DMS53 (cell line): ENCODE data around the gene ZAP70.
A peak's percentile ranks its signal among the peaks of the same experiment; 100 is the strongest.

ENCODE experiments used
- DNase-seq: peaks from one replicate; lab custom pipeline; 2025; lab: John Stamatoyannopoulos, UW

ZAP70 gene

GRCh38 chr2:97717613-97717995 is 4.2 kb downstream of the ZAP70 start:
- no peak for DNase-seq

- DNase-seq, result no peak
Measured at GRCh38 chr2:97718051-97718882, 4.9 kb downstream of the ZAP70 start.

GRCh38 chr2:97718942-97719341 is 5.6 kb downstream of the ZAP70 start:
- no peak for DNase-seq

GRCh38 chr2:97719362-97720155 is 6.2 kb downstream of the ZAP70 start:
- no peak for DNase-seq

- no peak for DNase-seq
Measured at GRCh38 chr2:97720746-97721145, 7.4 kb downstream of the ZAP70 start.

- no peak for DNase-seq
Measured at GRCh38 chr2:97722227-97722626, 8.9 kb downstream of the ZAP70 start.

- DNase-seq, result no peak
Measured at GRCh38 chr2:97723156-97724072, 10.0 kb downstream of the ZAP70 start.

GRCh38 chr2:97724073-97724410 is 10.7 kb downstream of the ZAP70 start:
- DNase-seq, result no peak

GRCh38 chr2:97724501-97724900 is 11.1 kb downstream of the ZAP70 start:
- no peak for DNase-seq

GRCh38 chr2:97724946-97725688 is 11.7 kb downstream of the ZAP70 start:
- no peak for DNase-seq

- DNase-seq, result no peak
Measured at GRCh38 chr2:97726261-97727064, 13.1 kb downstream of the ZAP70 start.

- DNase-seq, result no peak
Measured at GRCh38 chr2:97727296-97727695, 13.9 kb downstream of the ZAP70 start.

GRCh38 chr2:97728091-97728731 is 14.8 kb downstream of the ZAP70 start:
- peak; percentile 76 for DNase-seq

- DNase-seq, result peak; percentile 35
Measured at GRCh38 chr2:97730245-97730644, 16.9 kb downstream of the ZAP70 start.

- DNase-seq, result no peak
Measured at GRCh38 chr2:97731274-97732020, 18.1 kb downstream of the ZAP70 start.

- DNase-seq, result no peak
Measured at GRCh38 chr2:97732436-97733340, 19.3 kb downstream of the ZAP70 start.

GRCh38 chr2:97733341-97734035 is 20.1 kb downstream of the ZAP70 start:
- DNase-seq, result no peak
